Vagina (tissue), 1 donor: ENCODE results near the gene RUFY3. TPM values are rescaled to one million over a fixed set of nuclear protein-coding genes. Genes with fewer than 3 reads are reported as not detected.

Source experiments
- small RNA-seq: library from RNA; depleted of rRNA; stranded (forward); fragments of <200 nt; gene quantifications from one replicate; pipeline ENCODE3, GENCODE V24; 2016
- total RNA-seq: library from RNA; depleted of rRNA; stranded (reverse); fragments of >200 nt; gene quantifications from one replicate; pipeline ENCODE4 v1.2.3, GENCODE V29; 2016

The RUFY3 gene
- total RNA-seq, 1 donor from 2014 or later: 71.2 TPM

Small RNA genes lying within 50 kb of the gene (small RNA-seq; reads per million reads assigned to genes)
- not detected for gene RF00026
- not detected for gene RNU6-520P
- gene RNU6-784P: not detected
- gene RNU6-891P: not detected

Other genes with a start within 250 kb of the RUFY3 start
- gene MUC7, start 249.8 kb upstream of the RUFY3 start, total RNA-seq: not detected
- not detected for gene AMTN, start 203.4 kb upstream of the RUFY3 start, total RNA-seq
- not detected for gene AMBN, start 129.7 kb upstream of the RUFY3 start, total RNA-seq
- not detected for gene ENAM, start 93.2 kb upstream of the RUFY3 start, total RNA-seq
- gene JCHAIN, start 55.5 kb upstream of the RUFY3 start, total RNA-seq: 2.7 TPM
- gene UTP3, start 33.4 kb upstream of the RUFY3 start, total RNA-seq: 15.7 TPM
- 35.1 TPM for gene GRSF1, start 117.9 kb downstream of the RUFY3 start, total RNA-seq
- 13.0 TPM for gene MOB1B, start 180.4 kb downstream of the RUFY3 start, total RNA-seq